HepG2 (cell line): ENCODE measurements around the gene TBC1D16. TPM values are rescaled to one million over a fixed set of nuclear protein-coding genes. Genes with fewer than 3 reads are reported as not detected.

Source experiments
- CAMTA2 ChIP-seq: sonication (generic); formaldehyde crosslinking; IDR thresholded peaks from 2 replicates; pipeline ENCODE4 v1.4.0; 2020; ENCODE audit warnings: mild to moderate bottlenecking, missing genetic modification reagents, borderline replicate concordance
- CEBPG ChIP-seq: IDR thresholded peaks from 2 replicates; pipeline ENCODE4 v1.6.1; 2016
- CHCHD3 ChIP-seq: sonication (generic); formaldehyde crosslinking; IDR thresholded peaks from 2 replicates; pipeline ENCODE4 v1.8.0; 2022; ENCODE audit warnings: mild to moderate bottlenecking, missing genetic modification reagents, moderate library complexity
- HMG20A ChIP-seq: IDR thresholded peaks from 2 replicates; pipeline ENCODE4 v1.6.1; 2016; ENCODE audit warnings: borderline replicate concordance
- KDM2A ChIP-seq: sonication (generic); formaldehyde crosslinking; IDR thresholded peaks from 2 replicates; pipeline ENCODE4 v1.4.0; 2020; ENCODE audit warnings: low read depth, missing genetic modification reagents, borderline replicate concordance
- KLF12 ChIP-seq: sonication (generic); formaldehyde crosslinking; IDR thresholded peaks from 2 replicates; pipeline ENCODE4 v1.4.0; 2020; ENCODE audit warnings: missing genetic modification reagents, borderline replicate concordance
- MBNL3 ChIP-seq: fragments of 250-450 bp; sonication (Bioruptor Pico); conservative IDR thresholded peaks from 2 replicates; pipeline ENCODE4 v1.8.0; 2022; ENCODE audit warnings: mild to moderate bottlenecking, inconsistent platforms
- MIXL1 ChIP-seq: IDR thresholded peaks from 2 replicates; pipeline ENCODE4 v1.6.1; 2016
- NFYB ChIP-seq: sonication (generic); formaldehyde crosslinking; IDR thresholded peaks from 2 replicates; pipeline ENCODE4 v1.4.0; 2020; ENCODE audit warnings: missing genetic modification reagents
- SIX4 ChIP-seq: sonication (generic); formaldehyde crosslinking; IDR thresholded peaks from 2 replicates; pipeline ENCODE4 v1.4.0; 2020; ENCODE audit warnings: missing genetic modification reagents
- SP5 ChIP-seq: IDR thresholded peaks from 2 replicates; pipeline ENCODE4 v1.6.1; 2016; ENCODE audit warnings: low read depth, borderline replicate concordance
- XRCC5 ChIP-seq: fragments of 200-400 bp; formaldehyde crosslinking; optimal IDR thresholded peaks from 2 replicates; pipeline ENCODE3; 2017; ENCODE audit warnings: mild to moderate bottlenecking, low read length
- ZBTB8A ChIP-seq: sonication (generic); formaldehyde crosslinking; IDR thresholded peaks from 2 replicates; pipeline ENCODE4 v1.4.0; 2020; ENCODE audit warnings: mild to moderate bottlenecking, low read depth, missing genetic modification reagents, borderline replicate concordance
- ZNF296 ChIP-seq: sonication (generic); formaldehyde crosslinking; conservative IDR thresholded peaks from 2 replicates; pipeline ENCODE4 v1.5.0; 2020; ENCODE audit warnings: mild to moderate bottlenecking, missing genetic modification reagents
- ZNF557 ChIP-seq: sonication (generic); formaldehyde crosslinking; IDR thresholded peaks from 2 replicates; pipeline ENCODE4 v1.4.0; 2020; ENCODE audit warnings: missing genetic modification reagents
- ZSCAN29 ChIP-seq: sonication (generic); formaldehyde crosslinking; conservative IDR thresholded peaks from 2 replicates; pipeline ENCODE4 v1.4.0; 2020; ENCODE audit warnings: mild to moderate bottlenecking, missing genetic modification reagents
- polyA plus RNA-seq, 8 experiments: library from polyadenylated mRNA; depleted of rRNA in 3 of 8; stranded (reverse) in 7 of 8; unstranded in 1 of 8; fragments of >200 nt; fragmentation: Illumina TruSeq in 4 of 8; extraction: Trizol in 4 of 8; gene quantifications; 2 replicates each; pipeline versions ENCODE4 v1.2.1 to v1.2.3, GENCODE V29; 2011 to 2016; ENCODE audit warnings: low read depth in 4 of 8, missing spikeins in 1 of 8, mixed read lengths in 1 of 8; ENCODE audit not compliant: insufficient read depth in 1 of 8
- total RNA-seq, 5 experiments: library from RNA; depleted of rRNA; stranded (reverse); fragments of >200 nt; fragmentation: Illumina TruSeq; extraction: Trizol; gene quantifications; 2 replicates each; pipeline ENCODE4 v1.2.3, GENCODE V29; 2016; ENCODE audit warnings: low read depth in 1 of 5
- TF ChIP-seq, protein P1 (sequence below): sonication (generic); formaldehyde crosslinking; IDR thresholded peaks from 2 replicates; pipeline ENCODE4 v1.5.1; 2020; ENCODE audit warnings: mild to moderate bottlenecking, missing genetic modification reagents
- TF ChIP-seq, protein P2 (sequence below): sonication (generic); formaldehyde crosslinking; IDR thresholded peaks from 2 replicates; pipeline ENCODE4 v1.4.0; 2020; ENCODE audit warnings: mild to moderate bottlenecking, missing genetic modification reagents
- TF ChIP-seq, protein P3 (sequence below): sonication (generic); formaldehyde crosslinking; IDR thresholded peaks from 2 replicates; pipeline ENCODE4 v1.5.1; 2020; ENCODE audit warnings: missing genetic modification reagents, mild to moderate bottlenecking, borderline replicate concordance
- TF ChIP-seq, protein P4 (sequence below): sonication (generic); formaldehyde crosslinking; IDR thresholded peaks from 2 replicates; pipeline ENCODE4 v1.4.0; 2020; ENCODE audit warnings: missing genetic modification reagents, borderline replicate concordance

Gene TBC1D16
- total and polyA plus RNA-seq, 2 of the 13 experiments (the other 11 are each of a cell fraction or from before 2014, with no cell fraction given), result 14.9 to 24.9 TPM

DNA sequence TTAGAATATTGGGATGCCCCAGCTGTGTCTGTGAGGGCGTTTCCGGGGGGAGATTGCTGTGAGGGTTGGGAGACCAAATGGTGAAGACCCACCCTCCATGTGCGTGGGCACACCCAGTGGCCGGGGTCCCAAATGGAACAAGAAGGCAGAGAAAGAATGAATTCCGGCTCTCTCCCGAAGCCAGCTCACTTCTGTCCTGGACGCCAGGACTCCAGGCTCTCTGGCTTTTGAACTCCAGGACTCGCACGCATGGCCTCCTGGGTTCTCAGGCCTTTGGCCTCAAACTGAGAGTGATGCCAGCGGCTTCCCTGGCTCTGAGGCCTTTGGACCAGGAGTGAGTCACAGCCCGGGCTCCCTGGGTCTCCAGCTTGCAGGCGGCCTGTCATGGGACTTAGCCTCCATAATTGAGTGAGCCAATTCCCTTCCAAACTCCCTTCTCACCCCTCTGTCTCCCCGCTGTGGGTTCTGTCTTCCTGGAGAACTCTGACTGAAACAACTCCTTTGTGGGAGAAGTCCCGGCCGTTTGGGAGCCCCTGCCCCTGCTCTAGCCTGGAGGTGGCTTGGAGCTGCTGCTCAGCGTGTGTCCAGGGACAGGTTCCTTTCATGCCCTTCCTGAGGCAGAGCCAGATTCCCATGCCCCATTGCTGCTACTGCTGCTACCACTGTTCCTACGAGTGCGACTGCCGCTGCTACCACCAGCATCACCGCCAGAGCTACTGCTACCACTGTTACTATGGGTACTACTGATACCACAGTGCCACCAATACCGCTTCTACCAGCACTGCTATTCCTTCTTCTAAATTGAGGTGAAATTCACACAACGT lies 146.6 kb downstream of the TBC1D16 start (continued):
- TF ChIP-seq, protein P1, sequence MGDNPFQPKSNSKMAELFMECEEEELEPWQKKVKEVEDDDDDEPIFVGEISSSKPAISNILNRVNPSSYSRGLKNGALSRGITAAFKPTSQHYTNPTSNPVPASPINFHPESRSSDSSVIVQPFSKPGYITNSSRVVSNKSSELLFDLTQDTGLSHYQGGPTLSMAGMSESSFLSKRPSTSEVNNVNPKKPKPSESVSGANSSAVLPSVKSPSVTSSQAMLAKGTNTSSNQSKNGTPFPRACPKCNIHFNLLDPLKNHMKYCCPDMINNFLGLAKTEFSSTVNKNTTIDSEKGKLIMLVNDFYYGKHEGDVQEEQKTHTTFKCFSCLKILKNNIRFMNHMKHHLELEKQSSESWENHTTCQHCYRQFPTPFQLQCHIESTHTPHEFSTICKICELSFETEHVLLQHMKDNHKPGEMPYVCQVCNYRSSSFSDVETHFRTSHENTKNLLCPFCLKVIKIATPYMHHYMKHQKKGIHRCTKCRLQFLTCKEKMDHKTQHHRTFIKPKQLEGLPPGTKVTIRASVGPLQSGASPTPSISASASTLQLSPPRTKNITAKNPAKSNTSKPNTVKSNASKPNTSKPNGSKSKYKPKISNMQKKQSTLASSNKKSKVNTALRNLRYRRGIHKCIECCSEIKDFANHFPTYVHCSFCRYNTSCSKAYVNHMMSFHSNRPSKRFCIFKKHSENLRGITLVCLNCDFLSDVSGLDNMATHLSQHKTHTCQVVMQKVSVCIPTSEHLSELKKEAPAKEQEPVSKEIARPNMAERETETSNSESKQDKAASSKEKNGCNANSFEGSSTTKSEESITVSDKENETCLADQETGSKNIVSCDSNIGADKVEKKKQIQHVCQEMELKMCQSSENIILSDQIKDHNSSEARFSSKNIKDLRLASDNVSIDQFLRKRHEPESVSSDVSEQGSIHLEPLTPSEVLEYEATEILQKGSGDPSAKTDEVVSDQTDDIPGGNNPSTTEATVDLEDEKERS (CRISPR knock-in tag), result 0 out of 2 replicates have a peak, but pooled peaks have one; percentile 45
- TF ChIP-seq MIXL1 (CRISPR knock-in tag), result 0 out of 2 replicates have a peak, but pooled peaks have one; percentile 24
- TF ChIP-seq, protein P2, sequence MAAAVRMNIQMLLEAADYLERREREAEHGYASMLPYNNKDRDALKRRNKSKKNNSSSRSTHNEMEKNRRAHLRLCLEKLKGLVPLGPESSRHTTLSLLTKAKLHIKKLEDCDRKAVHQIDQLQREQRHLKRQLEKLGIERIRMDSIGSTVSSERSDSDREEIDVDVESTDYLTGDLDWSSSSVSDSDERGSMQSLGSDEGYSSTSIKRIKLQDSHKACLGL (CRISPR knock-in tag), result peak; percentile 47; the same call in 1 of the 2 replicates
- 0 out of 2 replicates have a peak, but pooled peaks have one; percentile 56 for TF ChIP-seq CHCHD3
- TF ChIP-seq, protein P3, sequence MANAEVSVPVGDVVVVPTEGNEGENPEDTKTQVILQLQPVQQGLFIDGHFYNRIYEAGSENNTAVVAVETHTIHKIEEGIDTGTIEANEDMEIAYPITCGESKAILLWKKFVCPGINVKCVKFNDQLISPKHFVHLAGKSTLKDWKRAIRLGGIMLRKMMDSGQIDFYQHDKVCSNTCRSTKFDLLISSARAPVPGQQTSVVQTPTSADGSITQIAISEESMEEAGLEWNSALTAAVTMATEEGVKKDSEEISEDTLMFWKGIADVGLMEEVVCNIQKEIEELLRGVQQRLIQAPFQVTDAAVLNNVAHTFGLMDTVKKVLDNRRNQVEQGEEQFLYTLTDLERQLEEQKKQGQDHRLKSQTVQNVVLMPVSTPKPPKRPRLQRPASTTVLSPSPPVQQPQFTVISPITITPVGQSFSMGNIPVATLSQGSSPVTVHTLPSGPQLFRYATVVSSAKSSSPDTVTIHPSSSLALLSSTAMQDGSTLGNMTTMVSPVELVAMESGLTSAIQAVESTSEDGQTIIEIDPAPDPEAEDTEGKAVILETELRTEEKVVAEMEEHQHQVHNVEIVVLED (CRISPR knock-in tag), result no peak
- TF ChIP-seq HMG20A (CRISPR knock-in tag), result peak; percentile 42; the same call in 1 of the 2 replicates
- no peak for TF ChIP-seq NFYB
- no peak for TF ChIP-seq CAMTA2 (CRISPR knock-in tag)
- no peak for TF ChIP-seq MBNL3 (CRISPR knock-in tag)
- no peak for TF ChIP-seq ZBTB8A (CRISPR knock-in tag)
- no peak for TF ChIP-seq SIX4 (CRISPR knock-in tag)
- peak; percentile 68 for TF ChIP-seq XRCC5
- no peak for TF ChIP-seq ZNF296
- TF ChIP-seq CEBPG (CRISPR knock-in tag), result no peak
- TF ChIP-seq, protein P4, sequence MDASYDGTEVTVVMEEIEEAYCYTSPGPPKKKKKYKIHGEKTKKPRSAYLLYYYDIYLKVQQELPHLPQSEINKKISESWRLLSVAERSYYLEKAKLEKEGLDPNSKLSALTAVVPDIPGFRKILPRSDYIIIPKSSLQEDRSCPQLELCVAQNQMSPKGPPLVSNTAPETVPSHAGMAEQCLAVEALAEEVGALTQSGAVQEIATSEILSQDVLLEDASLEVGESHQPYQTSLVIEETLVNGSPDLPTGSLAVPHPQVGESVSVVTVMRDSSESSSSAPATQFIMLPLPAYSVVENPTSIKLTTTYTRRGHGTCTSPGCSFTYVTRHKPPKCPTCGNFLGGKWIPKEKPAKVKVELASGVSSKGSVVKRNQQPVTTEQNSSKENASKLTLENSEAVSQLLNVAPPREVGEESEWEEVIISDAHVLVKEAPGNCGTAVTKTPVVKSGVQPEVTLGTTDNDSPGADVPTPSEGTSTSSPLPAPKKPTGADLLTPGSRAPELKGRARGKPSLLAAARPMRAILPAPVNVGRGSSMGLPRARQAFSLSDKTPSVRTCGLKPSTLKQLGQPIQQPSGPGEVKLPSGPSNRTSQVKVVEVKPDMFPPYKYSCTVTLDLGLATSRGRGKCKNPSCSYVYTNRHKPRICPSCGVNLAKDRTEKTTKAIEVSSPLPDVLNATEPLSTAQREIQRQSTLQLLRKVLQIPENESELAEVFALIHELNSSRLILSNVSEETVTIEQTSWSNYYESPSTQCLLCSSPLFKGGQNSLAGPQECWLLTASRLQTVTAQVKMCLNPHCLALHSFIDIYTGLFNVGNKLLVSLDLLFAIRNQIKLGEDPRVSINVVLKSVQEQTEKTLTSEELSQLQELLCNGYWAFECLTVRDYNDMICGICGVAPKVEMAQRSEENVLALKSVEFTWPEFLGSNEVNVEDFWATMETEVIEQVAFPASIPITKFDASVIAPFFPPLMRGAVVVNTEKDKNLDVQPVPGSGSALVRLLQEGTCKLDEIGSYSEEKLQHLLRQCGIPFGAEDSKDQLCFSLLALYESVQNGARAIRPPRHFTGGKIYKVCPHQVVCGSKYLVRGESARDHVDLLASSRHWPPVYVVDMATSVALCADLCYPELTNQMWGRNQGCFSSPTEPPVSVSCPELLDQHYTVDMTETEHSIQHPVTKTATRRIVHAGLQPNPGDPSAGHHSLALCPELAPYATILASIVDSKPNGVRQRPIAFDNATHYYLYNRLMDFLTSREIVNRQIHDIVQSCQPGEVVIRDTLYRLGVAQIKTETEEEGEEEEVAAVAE (CRISPR knock-in tag), result 0 out of 2 replicates have a peak, but pooled peaks have one; percentile 36
- no peak for TF ChIP-seq SP5 (CRISPR knock-in tag)
- TF ChIP-seq KLF12 (CRISPR knock-in tag), result no peak
- peak; percentile 55; the same call in 1 of the 2 replicates for TF ChIP-seq KDM2A (CRISPR knock-in tag)
- TF ChIP-seq ZNF557 (CRISPR knock-in tag), result no peak
- TF ChIP-seq ZSCAN29 (CRISPR knock-in tag), result 0 out of 2 replicates have a peak, but pooled peaks have one; percentile 38
